H1 (cell line): ENCODE data around the gene SMIM38. TPM values are rescaled to one million over a fixed set of nuclear protein-coding genes. Genes with fewer than 3 reads are reported as not detected.

ENCODE experiments used
- CTCF ChIA-PET: fragments of 300-600 bp; sonication (Branson Sonifier 250); formaldehyde crosslinking; loops from one replicate; lab custom pipeline; 2021; ENCODE audit not compliant: partially characterized antibody; lab: Charles Lee
- POLR2A ChIA-PET: fragments of 300-600 bp; sonication (Branson Sonifier 250); formaldehyde crosslinking; loops from one replicate; lab custom pipeline; 2021; ENCODE audit warnings: inconsistent platforms; ENCODE audit not compliant: partially characterized antibody; lab: Charles Lee
- DNase-seq, 2 experiments: peaks; one replicate each; pipeline versions ENCODE4 v3.0.0 to v3.0.0-alpha.2; 2010 to 2022; ENCODE audit warnings: low spot score in 2 of 2, low read depth in 1 of 2, mixed read lengths in 1 of 2
- FAIRE-seq: peaks from 2 replicates; lab custom pipeline; 2011; peaks lifted over from hg19 to GRCh38; lab: Jason Lieb, UNC
- H2AFZ ChIP-seq: 2 replicates; pipeline ENCODE4 v1.8.1; 2012; ENCODE audit warnings: low read length, inconsistent platforms
- H2AK5ac ChIP-seq: 2 replicates; pipeline ENCODE4 v1.6.1; 2013; ENCODE audit warnings: low read depth, low read length
- H2BK120ac ChIP-seq: replicated peaks from 2 replicates; pipeline ENCODE3; 2013; ENCODE audit warnings: low read depth, low read length, inconsistent platforms
- H2BK12ac ChIP-seq: 2 replicates; pipeline ENCODE4 v1.6.1; 2013; ENCODE audit warnings: low read depth, low read length
- H2BK15ac ChIP-seq: 2 replicates; pipeline ENCODE4 v1.6.1; 2013; ENCODE audit warnings: low read length
- H2BK20ac ChIP-seq: 2 replicates; pipeline ENCODE4 v1.6.1; 2013; ENCODE audit warnings: low read length
- H2BK5ac ChIP-seq: 2 replicates; pipeline ENCODE4 v1.6.1; 2013; ENCODE audit warnings: low read depth, low read length
- H3K14ac ChIP-seq: 2 replicates; pipeline ENCODE4 v1.6.1; 2013; ENCODE audit warnings: inconsistent platforms; ENCODE audit not compliant: insufficient read length
- H3K18ac ChIP-seq: 2 replicates; pipeline ENCODE4 v1.6.1; 2013; ENCODE audit warnings: low read length; ENCODE audit errors: extremely low read depth
- H3K23ac ChIP-seq: 2 replicates; pipeline ENCODE4 v1.6.1; 2013; ENCODE audit warnings: inconsistent platforms; ENCODE audit not compliant: insufficient read length
- H3K23me2 ChIP-seq: 2 replicates; pipeline ENCODE4 v1.6.1; 2013; ENCODE audit warnings: low read depth, low read length
- H3K27ac ChIP-seq: 2 replicates; pipeline ENCODE4 v1.6.1; 2011; ENCODE audit warnings: low read depth, low read length, inconsistent platforms
- H3K27me3 ChIP-seq, 4 experiments: replicated peaks in 1 of 4; 1 replicate in 1 of 4; 2 replicates in 3 of 4; pipeline versions ENCODE4 v1.6.1 to v1.8.1; 2011 to 2013; ENCODE audit warnings: low read length in 3 of 4, mild to moderate bottlenecking in 3 of 4, inconsistent platforms in 2 of 4, mixed read lengths in 2 of 4, moderate library complexity in 1 of 4; ENCODE audit not compliant: control insufficient read depth in 3 of 4, insufficient read depth in 3 of 4; ENCODE audit errors: extremely low read depth in 1 of 4
- H3K36me3 ChIP-seq, 4 experiments: 2 replicates each; pipeline versions ENCODE4 v1.6.1 to v1.8.1; 2011 to 2013; ENCODE audit warnings: mild to moderate bottlenecking in 4 of 4, low read length in 3 of 4, moderate library complexity in 2 of 4, control low read depth in 1 of 4, inconsistent platforms in 1 of 4; ENCODE audit not compliant: insufficient read depth in 4 of 4, control insufficient read depth in 2 of 4
- H3K4ac ChIP-seq: replicated peaks from 2 replicates; pipeline ENCODE3; 2013; ENCODE audit warnings: low read length, low read depth, mixed read lengths, inconsistent platforms; ENCODE audit not compliant: insufficient read length
- H3K4me1 ChIP-seq, 4 experiments: replicated peaks in 1 of 4; 1 replicate in 1 of 4; 2 replicates in 3 of 4; pipeline versions ENCODE4 v1.6.1 to v1.8.1; 2011 to 2013; ENCODE audit warnings: low read length in 3 of 4, inconsistent platforms in 2 of 4, mixed read lengths in 1 of 4; ENCODE audit not compliant: insufficient read depth in 4 of 4, control insufficient read depth in 3 of 4
- H3K4me2 ChIP-seq, 2 experiments: 2 replicates each; pipeline versions ENCODE4 v1.6.1 to v1.8.1; 2011 to 2013; ENCODE audit warnings: low read depth in 2 of 2, low read length in 2 of 2, control low read depth in 1 of 2, inconsistent platforms in 1 of 2, mild to moderate bottlenecking in 1 of 2; ENCODE audit not compliant: insufficient read depth in 1 of 2
- H3K4me3 ChIP-seq, 4 experiments: fragments of 200-600, 300-600 bp in 1 of 4; sonication (generic), shearing (Covaris generic), sonication (Bioruptor Twin) in 1 of 4; 2 replicates each; pipeline versions ENCODE4 v1.5.1 to v1.8.1; 2011 to 2016; ENCODE audit warnings: low read length in 4 of 4, low read depth in 3 of 4, control low read depth in 2 of 4, inconsistent platforms in 2 of 4, mild to moderate bottlenecking in 2 of 4, mixed read lengths in 1 of 4, moderate library complexity in 1 of 4; ENCODE audit not compliant: insufficient read depth in 2 of 4; ENCODE audit errors: extremely low read depth in 1 of 4
- H3K56ac ChIP-seq: replicated peaks from 2 replicates; pipeline ENCODE3; 2013; ENCODE audit warnings: low read depth, mild to moderate bottlenecking, mixed read lengths, low read length, inconsistent platforms; ENCODE audit not compliant: insufficient read length
- H3K79me1 ChIP-seq: 2 replicates; pipeline ENCODE4 v1.6.1; 2013; ENCODE audit warnings: low read depth, low read length, control low read depth
- H3K79me2 ChIP-seq, 2 experiments: 2 replicates each; pipeline versions ENCODE4 v1.6.1 to v1.8.1; 2012 to 2013; ENCODE audit warnings: low read length in 2 of 2, mild to moderate bottlenecking in 2 of 2, inconsistent platforms in 1 of 2; ENCODE audit not compliant: insufficient read depth in 2 of 2, control insufficient read depth in 1 of 2
- H3K9ac ChIP-seq, 4 experiments: replicated peaks in 1 of 4; 1 replicate in 1 of 4; 2 replicates in 3 of 4; pipeline versions ENCODE4 v1.6.1 to v1.8.1; 2011 to 2013; ENCODE audit warnings: low read depth in 3 of 4, low read length in 3 of 4, control low read depth in 2 of 4, mild to moderate bottlenecking in 2 of 4, moderate library complexity in 2 of 4, inconsistent platforms in 1 of 4; ENCODE audit errors: extremely low read depth in 1 of 4
- H3K9me3 ChIP-seq, 2 experiments: 2 replicates each; pipeline versions ENCODE4 v1.6.1 to v1.8.1; 2012 to 2013; ENCODE audit warnings: mild to moderate bottlenecking in 2 of 2, moderate library complexity in 2 of 2, control low read depth in 1 of 2, inconsistent platforms in 1 of 2, low read depth in 1 of 2, low read length in 1 of 2, mixed read lengths in 1 of 2; ENCODE audit not compliant: insufficient read depth in 2 of 2
- H4K20me1 ChIP-seq, 2 experiments: replicated peaks in 1 of 2; 2 replicates each; pipeline versions ENCODE3 to v1.8.1; 2011 to 2013; ENCODE audit warnings: inconsistent platforms in 2 of 2, low read length in 2 of 2, mild to moderate bottlenecking in 1 of 2; ENCODE audit not compliant: insufficient read depth in 2 of 2, control insufficient read depth in 1 of 2
- H4K5ac ChIP-seq: 2 replicates; pipeline ENCODE4 v1.6.1; 2013; ENCODE audit warnings: low read length, low read depth, mixed read lengths, inconsistent platforms; ENCODE audit not compliant: insufficient read length
- H4K8ac ChIP-seq: 2 replicates; pipeline ENCODE4 v1.8.0; 2013; ENCODE audit warnings: mild to moderate bottlenecking, moderate library complexity, low read length, inconsistent platforms; ENCODE audit not compliant: insufficient read depth; ENCODE audit errors: extremely low read depth
- H4K91ac ChIP-seq: replicated peaks from 2 replicates; pipeline ENCODE3; 2013; ENCODE audit warnings: low read length, mixed read lengths, inconsistent platforms; ENCODE audit not compliant: insufficient read length
- ASH2L ChIP-seq: fragments of 200-600, 300-600 bp; sonication (generic); IDR thresholded peaks from one replicate; pipeline ENCODE4 v1.7.1; 2017; ENCODE audit warnings: low read length
- POLR2A ChIP-seq, 2 experiments: IDR thresholded peaks; 1 replicate in 1 of 2; 2 replicates in 1 of 2; pipeline ENCODE4 v1.6.1; 2011; ENCODE audit warnings: low read depth in 2 of 2, low read length in 2 of 2, mild to moderate bottlenecking in 2 of 2; ENCODE audit errors: control extremely low read depth in 1 of 2
- SP2 ChIP-seq: IDR thresholded peaks from 2 replicates; pipeline ENCODE4 v1.6.1; 2012; ENCODE audit warnings: mild to moderate bottlenecking, low read length, inconsistent platforms
- SP4 ChIP-seq: IDR thresholded peaks from 2 replicates; pipeline ENCODE4 v1.6.1; 2012; ENCODE audit warnings: low read length, inconsistent platforms
- TAF1 ChIP-seq: IDR thresholded peaks from 2 replicates; pipeline ENCODE4 v1.6.1; 2011; ENCODE audit warnings: mild to moderate bottlenecking, low read depth, low read length
- WGBS, 2 experiments: shearing (Covaris generic) in 1 of 2; methylation state at CpG; one replicate each; pipeline versions ENCODE4 v1.1.6 to v1.1.7; 2013 to 2015; ENCODE audit warnings: low lambda C conversion rate in 2 of 2, mixed read lengths in 2 of 2, inconsistent platforms in 1 of 2, low coverage in 1 of 2, missing lambda C conversion rate in 1 of 2; ENCODE audit not compliant: insufficient replicate concordance in 2 of 2, insufficient coverage in 1 of 2, insufficient read length in 1 of 2; ENCODE audit errors: extremely low coverage in 1 of 2, missing lambda C conversion rate in 1 of 2; 5-methylcytosine and 5-hydroxymethylcytosine counted together
- polyA plus RNA-seq, 7 experiments: library from polyadenylated mRNA; depleted of rRNA in 3 of 7; stranded (reverse) in 5 of 7; unstranded in 2 of 7; fragments of >200 nt in 5 of 7; fragments of 200-250 nt in 2 of 7; gene quantifications; 1 replicate in 5 of 7; 2 replicates in 1 of 7; 4 replicates in 1 of 7; pipeline versions ENCODE4 v1.2.1 to v1.2.3, GENCODE V29; 2011 to 2013; ENCODE audit warnings: missing spikeins in 2 of 7, mixed read lengths in 2 of 7
- total RNA-seq: library from RNA; stranded (reverse); fragmentation: NEBNext Ultra II Directional; extraction: Animal tissue kit (Norgen Biotek cat#: 25700); gene quantifications from 2 replicates; pipeline ENCODE4 v1.2.1, GENCODE V29; 2021

Gene SMIM38
- total and polyA plus RNA-seq, 2 of the 8 experiments (the other 6 are each of a cell fraction or from before 2014, with no cell fraction given), result 0.17 to 0.20 TPM

- H3K27ac ChIP-seq, result no peak overlapping the region
- POLR2A ChIA-PET, result interaction anchor here (0.8 to 1.0 kb wide), 3 partner anchors 8 to 544 kb away, joined by 3 read pairs; no protein-coding TSS in a partner anchor
- no peak overlapping the region for H4K91ac ChIP-seq
- H3K56ac ChIP-seq, result no peak overlapping the region
- peaks cover 0 to 3% of the 10 kb centered on the region in 2 experiments; a peak in 2 of 4 replicates for H3K9me3 ChIP-seq
- H3K14ac ChIP-seq, result no peak overlapping the region
- H3K4ac ChIP-seq, result no peak overlapping the region
- no peak overlapping the region for H3K23ac ChIP-seq
- H2BK12ac ChIP-seq, result no peak overlapping the region
- H2AFZ ChIP-seq, result no peak overlapping the region
- H2BK5ac ChIP-seq, result no peak overlapping the region
- no peak overlapping the region for H2AK5ac ChIP-seq
- no peaks in the 10 kb centered on the region for H3K27me3 ChIP-seq
- no peaks in the 10 kb centered on the region for H3K79me2 ChIP-seq
- no peaks in the 10 kb centered on the region for H3K4me1 ChIP-seq
- H4K5ac ChIP-seq, result no peak overlapping the region
- peaks cover 8% of the 10 kb centered on the region; the same call in 1 of the 2 replicates for H3K23me2 ChIP-seq
- no peak overlapping the region for H2BK20ac ChIP-seq
- H2BK120ac ChIP-seq, result no peak overlapping the region
- FAIRE-seq (no peak), DNase-seq (no peak)
- TF ChIP-seq POLR2A (IDR thresholded peaks at IDR 0.05; ENCODE audit: control extremely low read depth in 1 of 2, low read depth in 2 of 2, low read length in 2 of 2) (no peak), ASH2L (no peak), TAF1 (no peak), SP2 (no peak), SP4 (no peak)
- WGBS, 2 experiments, result 93% methylated on average over 6 of the region's 6 CpGs; no CpG with 5 or more reads in 1 of the 2 experiments
- H4K8ac ChIP-seq, result no peak overlapping the region
- no peak overlapping the region for H3K4me3 ChIP-seq
- H3K4me2 ChIP-seq, result no peak overlapping the region
- CTCF ChIA-PET, result interaction anchor here (0.5 to 4.5 kb wide), 12 partner anchors 8 to 570 kb away, joined by 3 to 27 read pairs (median 4); partner anchors contain the start of gene LTO1
- H3K9ac ChIP-seq, result no peak overlapping the region
- H4K20me1 ChIP-seq, result peaks cover 0 to 6% of the 10 kb centered on the region in 2 experiments
- no peaks in the 10 kb centered on the region for H3K36me3 ChIP-seq
- no peak overlapping the region for H2BK15ac ChIP-seq
- no peaks in the 10 kb centered on the region for H3K79me1 ChIP-seq
- H3K18ac ChIP-seq, result no peak overlapping the region
Measured at GRCh38 chr11:69114362-69114761, 41.4 kb upstream of the SMIM38 start.
